GM13976 (cell line): Measurements from ENCODE around the gene MBL2.

Source experiments
- DNase-seq: peaks from one replicate; pipeline ENCODE4 v3.0.0; 2012; ENCODE audit warnings: low spot score
- CTCF ChIP-seq: IDR thresholded peaks from 2 replicates; pipeline ENCODE4 v1.5.1; 2012; ENCODE audit warnings: borderline replicate concordance, mild to moderate bottlenecking; ENCODE audit not compliant: insufficient read depth; ENCODE audit errors: extremely low read depth, missing control alignments, control extremely low read depth
- in situ Hi-C: fragments of 300-500 bp; cut with MboI; formaldehyde crosslinking; loops from one replicate; pipeline ENCODE4 v1.12.0; 2022; ENCODE audit warnings: low sequenced_read_pairs, mixed read lengths, inconsistent platforms; ENCODE audit not compliant: unreplicated experiment

The MBL2 gene

GRCh38 chr10:52755297-52756062 lies 17.1 kb downstream of the MBL2 start:
- DNase-seq: no peak
- in situ Hi-C loops: no loop called here
- no peak for TF ChIP-seq CTCF

GRCh38 chr10:52752801-52753445 lies 19.7 kb downstream of the MBL2 start:
- no peak for TF ChIP-seq CTCF
- in situ Hi-C loops: no loop called here
- no peak for DNase-seq

- no peak for TF ChIP-seq CTCF
- in situ Hi-C loops: no loop called here
- DNase-seq: no peak
Observed at GRCh38 chr10:52752261-52752660, 20.3 kb downstream of the MBL2 start.

- in situ Hi-C loops: no loop called here
- no peak for TF ChIP-seq CTCF
- DNase-seq: no peak
Observed at GRCh38 chr10:52751337-52751736, 21.2 kb downstream of the MBL2 start.

- DNase-seq: no peak
- TF ChIP-seq CTCF: no peak
- in situ Hi-C loops: no loop called here
Observed at GRCh38 chr10:52750629-52751028, 22.0 kb downstream of the MBL2 start.

GRCh38 chr10:52747694-52748093 lies 24.9 kb downstream of the MBL2 start:
- TF ChIP-seq CTCF: no peak
- no peak for DNase-seq
- in situ Hi-C loops: no loop called here

GRCh38 chr10:52746169-52746568 lies 26.4 kb downstream of the MBL2 start:
- TF ChIP-seq CTCF: no peak
- in situ Hi-C loops: no loop called here
- no peak for DNase-seq
